Naive B cell (primary cell): ENCODE data around the gene HAGHL. TPM values are rescaled to one million over a fixed set of nuclear protein-coding genes. Genes with fewer than 3 reads are reported as not detected.
A peak's percentile ranks its signal among the peaks of the same experiment; 100 is the strongest.

Experiments
- ATAC-seq, 2 donors: fragments of 150-1000 bp; cut with Tn5 transposase; 2 replicates each; pipeline ENCODE4 v1.10.0; 2021; ENCODE audit warnings: low read depth in 2 of 2, mild to moderate bottlenecking in 2 of 2, moderate library complexity in 2 of 2
- DNase-seq: peaks from one replicate; pipeline ENCODE4 v3.0.0; 2022
- H3K27ac Mint-ChIP-seq, 6 donors: one replicate each; pipeline ENCODE4 v1.8.0; 2020 to 2022; ENCODE audit warnings: mild to moderate bottlenecking in 6 of 6, mixed read lengths in 6 of 6, moderate library complexity in 5 of 6, inconsistent platforms in 2 of 6
- H3K27me3 Mint-ChIP-seq, 3 donors: one replicate each; pipeline ENCODE4 v1.8.0; 2021 to 2022; ENCODE audit warnings: mixed read lengths in 3 of 3, mild to moderate bottlenecking in 1 of 3
- H3K36me3 Mint-ChIP-seq, 2 donors: one replicate each; pipeline ENCODE4 v1.8.0; 2020 to 2022; ENCODE audit warnings: mixed read lengths in 2 of 2, inconsistent platforms in 1 of 2, mild to moderate bottlenecking in 1 of 2
- H3K4me1 Mint-ChIP-seq, 3 donors: one replicate each; pipeline ENCODE4 v1.8.0; 2020 to 2022; ENCODE audit warnings: mixed read lengths in 3 of 3, inconsistent platforms in 1 of 3, mild to moderate bottlenecking in 1 of 3, moderate library complexity in 1 of 3
- H3K4me3 Mint-ChIP-seq, 8 donors: one replicate each; pipeline ENCODE4 v1.8.0; 2020 to 2022; ENCODE audit warnings: mild to moderate bottlenecking in 8 of 8, mixed read lengths in 8 of 8, moderate library complexity in 8 of 8, inconsistent platforms in 2 of 8
- H3K9me3 Mint-ChIP-seq, 7 donors: one replicate each; pipeline ENCODE4 v1.8.0; 2020 to 2022; ENCODE audit warnings: mixed read lengths in 7 of 7, mild to moderate bottlenecking in 5 of 7, inconsistent platforms in 2 of 7, moderate library complexity in 1 of 7
- polyA plus RNA-seq, 6 donors: library from polyadenylated mRNA; unstranded; fragments of 300-500 nt; fragmentation: Illumina TruSeq; gene quantifications; one replicate each; pipeline ENCODE4 v1.2.3, GENCODE V29; 2021; ENCODE audit warnings: low read depth in 6 of 6

Gene HAGHL, protein sequence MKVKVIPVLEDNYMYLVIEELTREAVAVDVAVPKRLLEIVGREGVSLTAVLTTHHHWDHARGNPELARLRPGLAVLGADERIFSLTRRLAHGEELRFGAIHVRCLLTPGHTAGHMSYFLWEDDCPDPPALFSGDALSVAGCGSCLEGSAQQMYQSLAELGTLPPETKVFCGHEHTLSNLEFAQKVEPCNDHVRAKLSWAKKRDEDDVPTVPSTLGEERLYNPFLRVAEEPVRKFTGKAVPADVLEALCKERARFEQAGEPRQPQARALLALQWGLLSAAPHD
- 1 to 10 TPM; 1.5 to 8.5 (median 2.9) TPM for polyA plus RNA-seq

DNA sequence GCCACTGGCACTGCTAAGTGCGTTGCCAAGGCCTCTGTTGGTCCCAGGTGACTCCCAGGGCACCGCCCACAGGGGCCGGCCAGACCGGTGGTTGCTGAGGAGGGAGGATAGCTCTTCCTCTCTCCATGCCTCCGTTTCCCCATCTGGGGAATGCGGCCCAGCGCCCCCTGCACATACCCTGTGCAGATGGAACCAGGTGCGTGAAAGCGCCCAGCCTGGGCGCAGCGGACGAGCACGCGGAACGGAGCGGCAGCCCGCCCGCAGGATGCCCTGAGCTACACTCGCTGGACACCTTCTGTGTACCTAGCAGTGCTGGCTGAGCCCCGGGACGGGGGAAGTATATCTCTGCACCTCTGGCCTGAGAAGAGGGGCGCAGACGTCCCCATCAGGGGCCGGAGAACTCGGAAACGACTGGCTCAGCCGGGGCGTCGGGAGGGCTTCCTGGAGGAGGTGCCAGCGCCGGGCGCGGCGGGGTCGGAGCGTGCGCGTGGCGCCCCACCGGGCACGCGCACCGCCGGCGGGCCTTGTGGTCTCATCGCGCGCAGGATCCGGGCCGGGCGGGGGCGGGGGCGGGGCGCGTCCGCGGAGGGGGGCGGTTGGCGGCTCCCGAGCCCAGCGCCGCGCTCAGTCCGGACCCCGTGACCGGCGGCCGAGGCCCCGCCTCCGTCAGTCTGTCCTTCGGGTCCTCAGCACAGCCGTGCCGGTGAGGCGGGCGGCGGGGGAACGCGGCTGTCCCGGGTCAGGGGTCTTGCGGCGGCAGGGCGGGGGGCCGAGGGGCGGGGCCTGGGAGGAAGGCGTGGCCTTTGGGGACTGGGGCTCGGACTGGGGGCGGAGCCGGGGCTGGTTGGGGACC is at the start of gene HAGHL, which contains the start of gene CCDC78:
HAGHL (plus strand) TSS at position 669 of the 853 bp plus-strand sequence. CDS start 404 bp downstream, outside the sequence.
CCDC78 (minus strand) TSS at position 6 of the 853 bp plus-strand sequence. CDS start 76 bp downstream, outside the sequence.
- no peaks in the 10 kb centered on the region for H3K9me3 Mint-ChIP-seq
- H3K4me3 Mint-ChIP-seq: peak within 1 kb of the TSS; percentile 74 to 87 (median 82)
- peak; percentile 29 to 30 for ATAC-seq
- peak; percentile 56 for DNase-seq
- H3K36me3 Mint-ChIP-seq: no peaks in the 10 kb centered on the region
- peak within 1 kb of the TSS in 5 of 6 donors; percentile 24 to 91 (median 59) for H3K27ac Mint-ChIP-seq
- H3K27me3 Mint-ChIP-seq: no peaks in the 10 kb centered on the region
- peaks cover 0 to 5% (median 5%) of the 10 kb centered on the region in 3 donors for H3K4me1 Mint-ChIP-seq

DNA sequence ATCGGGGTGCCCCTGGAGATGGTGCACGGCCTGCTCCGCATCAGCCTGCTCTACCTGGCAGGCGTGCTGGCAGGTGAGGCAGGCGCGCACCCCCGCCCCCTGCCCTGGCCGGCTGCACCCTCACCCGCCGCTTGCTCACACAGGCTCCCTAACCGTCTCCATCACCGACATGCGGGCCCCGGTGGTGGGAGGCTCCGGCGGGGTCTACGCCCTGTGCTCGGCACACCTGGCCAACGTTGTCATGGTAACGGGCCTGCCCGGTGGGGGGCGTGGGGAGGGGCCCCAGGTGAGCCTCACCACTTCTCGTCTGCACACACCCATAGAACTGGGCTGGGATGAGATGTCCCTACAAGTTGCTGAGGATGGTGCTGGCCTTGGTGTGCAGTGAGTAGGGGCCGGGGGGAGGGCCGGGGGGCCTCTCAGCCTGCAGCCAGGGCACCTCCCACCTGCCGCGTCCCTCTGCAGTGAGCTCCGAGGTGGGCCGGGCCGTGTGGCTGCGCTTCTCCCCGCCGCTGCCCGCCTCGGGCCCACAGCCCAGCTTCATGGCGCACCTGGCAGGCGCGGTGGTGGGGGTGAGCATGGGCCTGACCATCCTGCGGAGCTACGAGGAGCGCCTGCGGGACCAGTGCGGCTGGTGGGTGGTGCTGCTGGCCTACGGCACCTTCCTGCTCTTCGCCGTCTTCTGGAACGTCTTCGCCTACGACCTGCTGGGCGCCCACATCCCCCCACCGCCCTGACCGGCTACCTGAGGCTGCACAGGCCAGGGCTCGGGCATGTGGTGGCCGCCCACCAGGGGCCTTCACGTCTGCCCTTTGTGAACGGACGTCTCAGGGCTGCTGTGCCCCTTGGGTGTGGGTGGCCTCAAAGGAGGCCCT is 49.4 kb upstream of the HAGHL start:
- ATAC-seq (no peak), DNase-seq (no peak)
- peak overlapping the region in 1 of 8 donors; percentile 30 for H3K4me3 Mint-ChIP-seq
- H3K27ac Mint-ChIP-seq: no peak overlapping the region
- H3K9me3 Mint-ChIP-seq: no peaks in the 10 kb centered on the region
- H3K4me1 Mint-ChIP-seq: peaks cover 9 to 29% (median 21%) of the 10 kb centered on the region in 3 donors
- H3K36me3 Mint-ChIP-seq: no peaks in the 10 kb centered on the region
- peaks cover 0 to 18% (median 8%) of the 10 kb centered on the region in 3 donors for H3K27me3 Mint-ChIP-seq

DNA sequence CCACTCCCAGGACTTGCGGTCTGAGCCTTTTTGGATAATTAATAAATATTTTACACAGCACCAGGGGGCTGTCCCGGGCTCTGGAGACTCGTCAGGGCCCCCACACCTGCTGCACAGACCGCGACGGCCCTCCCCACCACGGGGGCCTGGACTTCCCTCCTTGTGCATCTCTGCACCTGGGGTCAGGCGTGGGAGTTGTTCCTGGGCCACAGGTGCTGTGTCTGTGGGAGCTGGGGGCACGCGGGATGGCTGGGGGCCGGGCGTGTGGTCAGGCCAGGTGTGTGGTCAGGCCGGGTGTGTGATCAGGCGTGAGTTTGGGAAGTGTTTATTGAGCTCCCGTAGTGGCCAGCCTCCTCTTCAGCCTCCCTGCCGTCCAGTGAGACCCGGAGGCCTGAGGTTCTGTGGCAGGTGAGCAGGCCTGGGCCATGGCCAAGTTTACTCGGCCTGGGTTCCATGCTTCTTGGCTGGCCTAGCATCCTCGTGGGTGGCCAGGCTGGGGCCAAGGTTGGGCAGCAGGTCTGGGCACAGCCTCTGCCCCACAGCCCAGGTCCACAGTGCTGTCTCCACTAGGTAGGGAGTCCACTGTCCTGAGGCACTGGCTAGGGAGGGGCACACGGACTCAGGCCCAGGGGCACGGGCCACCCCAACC is 48.6 kb upstream of the HAGHL start:
- H3K9me3 Mint-ChIP-seq: no peaks in the 10 kb centered on the region
- peak overlapping the region in 5 of 8 donors; percentile 25 to 85 (median 83) for H3K4me3 Mint-ChIP-seq
- peaks cover 0 to 18% (median 8%) of the 10 kb centered on the region in 3 donors for H3K27me3 Mint-ChIP-seq
- ATAC-seq: no peak
- peaks cover 9 to 34% (median 29%) of the 10 kb centered on the region in 3 donors for H3K4me1 Mint-ChIP-seq
- no peak for DNase-seq
- H3K36me3 Mint-ChIP-seq: no peaks in the 10 kb centered on the region
- peak overlapping the region in 1 of 6 donors; percentile 32 for H3K27ac Mint-ChIP-seq

DNA sequence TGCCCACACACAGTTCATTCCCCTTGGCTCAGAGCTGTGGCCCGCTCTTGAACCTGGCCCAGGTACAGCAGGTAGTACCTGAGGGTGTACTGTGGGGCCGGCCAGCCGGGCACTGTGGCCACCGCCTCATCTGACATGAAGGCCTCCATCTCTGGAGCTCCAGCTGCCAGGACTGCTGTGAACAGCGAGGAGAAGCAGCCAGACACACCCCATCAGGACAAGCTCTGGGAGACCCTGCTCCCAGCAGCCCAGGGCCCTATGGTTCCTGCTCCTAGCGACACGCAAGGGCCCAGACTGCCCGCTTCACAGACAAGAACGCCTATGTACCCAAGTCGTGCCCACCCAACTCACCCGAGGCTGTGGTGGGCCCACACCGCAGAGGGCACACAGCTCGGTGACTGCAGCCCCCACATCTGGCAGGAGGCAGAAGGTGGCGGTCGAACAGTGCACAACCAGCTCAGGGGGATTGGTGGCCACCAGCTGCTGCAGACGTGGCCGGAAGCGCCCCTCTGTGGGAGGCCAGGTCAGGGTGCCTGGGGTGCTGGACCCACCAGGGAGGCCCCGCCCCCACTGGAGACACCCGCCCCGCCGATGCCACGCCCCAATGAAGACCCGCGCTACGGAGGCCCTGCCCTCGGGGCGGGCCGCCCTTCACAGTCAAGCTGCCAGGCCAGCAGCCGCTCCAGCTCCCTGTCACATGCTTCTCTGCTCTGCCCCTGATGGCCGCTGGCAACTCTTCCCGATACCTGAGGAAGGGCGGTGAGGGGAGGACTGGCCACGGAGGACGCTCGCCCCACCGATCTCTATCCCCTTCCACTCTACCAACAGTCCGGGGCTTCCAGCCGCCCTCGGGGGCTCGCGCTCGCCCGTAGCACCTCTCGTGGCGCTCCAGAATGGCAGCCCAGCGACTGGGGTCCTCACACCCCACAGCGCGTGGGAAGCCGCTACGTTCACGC is 47.8 kb upstream of the HAGHL start:
- ATAC-seq: peak; percentile 4
- peak overlapping the region; percentile 80 to 91 (median 84) for H3K4me3 Mint-ChIP-seq
- no peaks in the 10 kb centered on the region for H3K36me3 Mint-ChIP-seq
- H3K9me3 Mint-ChIP-seq: no peaks in the 10 kb centered on the region
- peak; percentile 45 for DNase-seq
- peak overlapping the region in 5 of 6 donors; percentile 65 to 89 (median 82) for H3K27ac Mint-ChIP-seq
- H3K27me3 Mint-ChIP-seq: peaks cover 0 to 18% (median 8%) of the 10 kb centered on the region in 3 donors
- peaks cover 9 to 34% (median 32%) of the 10 kb centered on the region in 3 donors for H3K4me1 Mint-ChIP-seq

DNA sequence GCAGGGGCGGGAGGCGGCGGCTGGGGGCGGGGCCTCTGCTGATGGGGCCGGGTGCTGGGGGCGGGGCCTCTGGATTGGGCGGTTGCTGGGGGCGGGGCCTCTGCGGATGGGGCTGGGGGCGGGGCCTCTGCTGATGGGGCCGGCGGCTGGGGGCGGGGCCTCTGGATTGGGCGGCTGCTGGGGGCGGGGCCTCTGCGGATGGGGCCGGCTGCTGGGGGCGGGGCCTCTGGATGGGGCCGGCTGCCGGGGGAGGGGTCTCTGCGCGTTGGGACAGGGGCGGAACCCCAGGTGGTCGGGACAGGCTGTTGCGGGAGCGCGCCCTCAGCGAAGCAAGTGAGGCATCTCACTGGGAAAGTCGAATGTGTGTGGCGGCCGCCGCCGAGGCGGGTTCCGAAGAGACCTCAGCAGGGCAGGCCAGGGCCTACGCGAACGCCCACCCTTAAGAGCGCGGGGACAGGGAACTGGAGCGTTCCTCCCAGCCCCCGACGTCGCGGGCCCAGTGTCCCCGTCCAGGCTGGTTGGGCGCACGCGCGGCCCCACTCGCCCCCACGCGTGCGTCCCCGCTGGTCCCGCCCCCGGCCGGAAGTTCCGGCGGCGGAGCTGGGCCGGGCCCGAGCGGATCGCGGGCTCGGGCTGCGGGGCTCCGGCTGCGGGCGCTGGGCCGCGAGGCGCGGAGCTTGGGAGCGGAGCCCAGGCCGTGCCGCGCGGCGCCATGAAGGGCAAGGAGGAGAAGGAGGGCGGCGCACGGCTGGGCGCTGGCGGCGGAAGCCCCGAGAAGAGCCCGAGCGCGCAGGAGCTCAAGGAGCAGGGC is 46.9 kb upstream of the HAGHL start, which contains the start of gene STUB1:
STUB1 (plus strand) TSS at position 597 of the 811 bp plus-strand sequence; CDS start at position 713, 116 bp downstream.
- Mint-ChIP-seq H3K4me1 (peaks cover 7 to 35% (median 33%) of the 10 kb centered on the region in 3 donors), H3K27ac (peak within 1 kb of the TSS in 5 of 6 donors; percentile 65 to 93 (median 80)), H3K36me3 (no peaks in the 10 kb centered on the region), H3K9me3 (no peaks in the 10 kb centered on the region), H3K4me3 (peak within 1 kb of the TSS; percentile 81 to 93 (median 84)), H3K27me3 (peaks cover 0 to 13% (median 5%) of the 10 kb centered on the region in 3 donors)
- ATAC-seq: peak; percentile 46 to 54
- DNase-seq: peak; percentile 85

DNA sequence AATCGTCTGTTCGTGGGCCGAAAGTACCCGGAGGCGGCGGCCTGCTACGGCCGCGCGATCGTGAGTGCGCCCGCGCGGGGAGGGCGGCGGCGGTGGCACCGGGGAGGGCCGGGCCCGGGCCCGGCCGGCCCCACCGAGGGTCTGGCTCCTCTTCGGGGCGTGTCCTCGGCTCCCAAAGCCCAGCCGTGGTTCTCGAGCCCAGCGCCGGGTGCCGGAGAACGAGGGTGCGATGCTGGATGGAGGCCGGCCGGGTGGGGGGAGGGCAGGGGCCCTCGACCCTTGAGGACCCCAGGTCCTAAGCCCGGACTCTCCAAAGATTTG is 46.3 kb upstream of the HAGHL start:
- Mint-ChIP-seq H3K9me3 (no peaks in the 10 kb centered on the region), H3K4me3 (peak overlapping the region; percentile 71 to 93 (median 83)), H3K4me1 (peaks cover 4 to 31% (median 30%) of the 10 kb centered on the region in 3 donors), H3K36me3 (no peaks in the 10 kb centered on the region), H3K27ac (peak overlapping the region in 3 of 6 donors; percentile 29 to 65 (median 51)), H3K27me3 (peaks cover 0 to 9% (median 0%) of the 10 kb centered on the region in 3 donors)
- ATAC-seq (no peak), DNase-seq (no peak)

DNA sequence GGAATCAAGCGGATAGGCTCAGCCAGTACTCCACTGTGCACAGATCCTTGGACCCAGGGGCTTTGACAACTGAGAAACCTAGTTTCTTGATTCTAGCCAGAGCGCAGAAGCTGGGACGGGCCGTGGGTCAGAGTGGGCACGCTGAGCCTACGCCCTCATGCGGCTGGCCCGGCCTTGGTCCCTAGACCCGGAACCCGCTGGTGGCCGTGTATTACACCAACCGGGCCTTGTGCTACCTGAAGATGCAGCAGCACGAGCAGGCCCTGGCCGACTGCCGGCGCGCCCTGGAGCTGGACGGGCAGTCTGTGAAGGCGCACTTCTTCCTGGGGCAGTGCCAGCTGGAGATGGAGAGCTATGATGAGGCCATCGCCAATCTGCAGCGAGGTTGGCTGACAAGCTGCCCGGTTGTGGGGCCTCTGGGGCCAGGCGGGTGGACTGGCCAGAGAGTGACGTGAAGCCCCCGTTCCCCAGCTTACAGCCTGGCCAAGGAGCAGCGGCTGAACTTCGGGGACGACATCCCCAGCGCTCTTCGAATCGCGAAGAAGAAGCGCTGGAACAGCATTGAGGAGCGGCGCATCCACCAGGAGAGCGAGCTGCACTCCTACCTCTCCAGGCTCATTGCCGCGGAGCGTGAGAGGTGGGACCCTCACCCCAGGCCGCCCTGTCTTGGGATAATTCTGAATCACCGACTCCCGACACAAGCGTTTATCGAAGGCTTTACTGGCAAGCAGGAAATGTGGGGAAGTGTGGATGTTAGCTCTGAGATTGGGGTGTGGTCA is 45.8 kb upstream of the HAGHL start:
- Mint-ChIP-seq H3K27ac (peak overlapping the region in 2 of 6 donors; percentile 29 to 56), H3K4me1 (peaks cover 4 to 35% (median 34%) of the 10 kb centered on the region in 3 donors), H3K4me3 (peak overlapping the region; percentile 68 to 93 (median 83)), H3K9me3 (no peaks in the 10 kb centered on the region), H3K27me3 (peaks cover 0 to 9% (median 0%) of the 10 kb centered on the region in 3 donors), H3K36me3 (no peaks in the 10 kb centered on the region)
- DNase-seq (no peak), ATAC-seq (no peak)

DNA sequence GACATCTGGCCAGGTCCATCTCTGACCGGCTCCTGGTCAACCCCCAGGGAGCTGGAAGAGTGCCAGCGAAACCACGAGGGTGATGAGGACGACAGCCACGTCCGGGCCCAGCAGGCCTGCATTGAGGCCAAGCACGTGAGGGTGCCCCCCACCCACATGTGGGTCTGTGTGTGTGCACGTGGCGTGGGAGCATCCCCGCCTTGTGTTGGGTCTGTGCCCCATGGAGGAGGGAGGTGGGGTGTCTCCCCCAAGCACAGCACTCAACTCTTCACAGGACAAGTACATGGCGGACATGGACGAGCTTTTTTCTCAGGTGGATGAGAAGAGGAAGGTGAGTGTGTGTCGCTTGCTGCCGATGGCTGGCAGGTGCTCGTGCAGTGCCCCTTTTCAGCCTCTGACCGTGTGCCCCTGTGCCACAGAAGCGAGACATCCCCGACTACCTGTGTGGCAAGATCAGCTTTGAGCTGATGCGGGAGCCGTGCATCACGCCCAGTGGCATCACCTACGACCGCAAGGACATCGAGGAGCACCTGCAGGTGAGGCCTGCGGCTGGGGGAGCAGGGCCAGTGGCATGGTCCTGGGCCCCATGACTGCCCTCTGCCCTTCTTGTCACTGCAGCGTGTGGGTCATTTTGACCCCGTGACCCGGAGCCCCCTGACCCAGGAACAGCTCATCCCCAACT is 45.0 kb upstream of the HAGHL start:
- H3K27ac Mint-ChIP-seq: peak overlapping the region in 3 of 6 donors; percentile 24 to 81 (median 54)
- H3K27me3 Mint-ChIP-seq: peaks cover 0 to 6% (median 0%) of the 10 kb centered on the region in 3 donors
- peaks cover 4 to 38% (median 36%) of the 10 kb centered on the region in 3 donors for H3K4me1 Mint-ChIP-seq
- ATAC-seq (no peak), DNase-seq (no peak)
- no peaks in the 10 kb centered on the region for H3K9me3 Mint-ChIP-seq
- H3K4me3 Mint-ChIP-seq: peak overlapping the region; percentile 68 to 89 (median 82)
- H3K36me3 Mint-ChIP-seq: no peaks in the 10 kb centered on the region

DNA sequence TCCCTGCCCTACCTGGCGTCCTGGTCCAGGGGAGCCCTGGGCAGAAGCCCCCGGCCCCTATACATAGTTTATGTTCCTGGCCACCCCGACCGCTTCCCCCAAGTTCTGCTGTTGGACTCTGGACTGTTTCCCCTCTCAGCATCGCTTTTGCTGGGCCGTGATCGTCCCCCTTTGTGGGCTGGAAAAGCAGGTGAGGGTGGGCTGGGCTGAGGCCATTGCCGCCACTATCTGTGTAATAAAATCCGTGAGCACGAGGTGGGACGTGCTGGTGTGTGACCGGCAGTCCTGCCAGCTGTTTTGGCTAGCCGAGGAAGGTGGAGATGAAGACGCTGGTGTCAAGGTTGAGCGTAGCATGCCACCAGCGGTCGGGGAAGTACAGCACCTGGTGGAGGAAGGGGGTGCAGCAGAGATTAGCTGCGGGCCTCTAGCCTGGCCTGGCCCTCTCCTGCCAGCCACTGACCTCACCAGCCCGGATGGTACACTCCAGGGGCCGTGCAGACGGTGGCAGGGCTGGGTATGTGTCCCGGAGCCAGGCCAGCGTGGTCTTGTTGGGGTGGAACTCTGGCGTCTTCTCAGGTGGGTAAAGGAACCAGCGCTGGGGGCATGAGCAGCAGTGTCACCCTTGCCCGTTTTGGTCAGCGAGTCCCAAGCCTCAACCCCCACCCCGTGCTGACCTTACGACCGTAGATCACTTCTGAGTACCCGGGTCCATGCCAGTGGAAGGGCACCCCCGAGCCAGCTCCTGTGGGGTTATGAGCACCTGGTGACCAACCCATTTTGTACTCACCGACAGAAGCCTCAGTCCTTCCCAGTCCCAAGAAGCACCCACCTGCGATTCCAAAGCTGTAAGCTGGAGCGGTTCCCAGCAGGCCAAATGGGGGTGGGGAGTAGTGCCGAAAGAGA is 44.2 kb upstream of the HAGHL start:
- ATAC-seq: no peak
- Mint-ChIP-seq H3K4me3 (peak overlapping the region; percentile 68 to 89 (median 82)), H3K9me3 (no peaks in the 10 kb centered on the region), H3K27ac (peak overlapping the region in 4 of 6 donors; percentile 32 to 83 (median 69)), H3K4me1 (peaks cover 4 to 38% (median 38%) of the 10 kb centered on the region in 3 donors), H3K36me3 (no peaks in the 10 kb centered on the region), H3K27me3 (no peaks in the 10 kb centered on the region)
- no peak for DNase-seq
